Endodermal cell (in vitro differentiated cells): ENCODE results near the gene PLEKHM3. TPM values are rescaled to one million over a fixed set of nuclear protein-coding genes. Genes with fewer than 3 reads are reported as not detected.

Source experiments
- DNase-seq: peaks from one replicate; pipeline ENCODE4 v3.0.0-alpha.2; 2017
- H3K27ac ChIP-seq: 2 replicates; pipeline ENCODE4 v1.5.1; 2013; ENCODE audit warnings: mild to moderate bottlenecking, low read depth, low read length, moderate library complexity
- H3K27me3 ChIP-seq: 2 replicates; pipeline ENCODE4 v1.6.1; 2013; ENCODE audit warnings: mild to moderate bottlenecking, low read length, moderate library complexity; ENCODE audit not compliant: insufficient read depth, control insufficient read depth, poor library complexity, severe bottlenecking
- H3K36me3 ChIP-seq: 2 replicates; pipeline ENCODE4 v1.7.0; 2013; ENCODE audit warnings: mild to moderate bottlenecking, low read length, moderate library complexity; ENCODE audit not compliant: control insufficient read depth, insufficient read depth
- H3K4me1 ChIP-seq: one replicate; pipeline ENCODE4 v1.7.0; 2013; ENCODE audit warnings: low read length; ENCODE audit not compliant: control insufficient read depth, insufficient read depth
- H3K4me3 ChIP-seq: 2 replicates; pipeline ENCODE4 v1.5.1; 2013; ENCODE audit warnings: mild to moderate bottlenecking, low read length, moderate library complexity
- H3K9ac ChIP-seq: 2 replicates; pipeline ENCODE4 v1.6.1; 2013; ENCODE audit warnings: mild to moderate bottlenecking, low read length, moderate library complexity; ENCODE audit not compliant: poor library complexity, severe bottlenecking; ENCODE audit errors: extremely low read depth
- H3K9me3 ChIP-seq: 2 replicates; pipeline ENCODE4 v1.6.1; 2013; ENCODE audit warnings: mild to moderate bottlenecking, low read length, moderate library complexity; ENCODE audit not compliant: control insufficient read depth
- H3K27ac Mint-ChIP-seq: 2 replicates; pipeline ENCODE4 v1.8.0; 2020; ENCODE audit warnings: mixed read lengths
- H3K27me3 Mint-ChIP-seq: 2 replicates; pipeline ENCODE4 v1.8.0; 2021; ENCODE audit warnings: mild to moderate bottlenecking, mixed read lengths; ENCODE audit not compliant: insufficient read depth
- H3K36me3 Mint-ChIP-seq: 2 replicates; pipeline ENCODE4 v1.8.0; 2020; ENCODE audit warnings: low read depth, mixed read lengths
- H3K4me1 Mint-ChIP-seq: 2 replicates; pipeline ENCODE4 v1.8.0; 2020; ENCODE audit warnings: mixed read lengths
- H3K4me3 Mint-ChIP-seq: 2 replicates; pipeline ENCODE4 v1.8.0; 2020; ENCODE audit warnings: mild to moderate bottlenecking, moderate library complexity, mixed read lengths
- H3K9me3 Mint-ChIP-seq: 2 replicates; pipeline ENCODE4 v1.8.0; 2020; ENCODE audit warnings: mild to moderate bottlenecking, mixed read lengths
- CTCF ChIP-seq: fragments of 200-600 bp; sonication (generic); conservative IDR thresholded peaks from 2 replicates; pipeline ENCODE4 v1.5.0; 2021; ENCODE audit warnings: antibody characterized with exemption, mild to moderate bottlenecking
- whole genome bisulfite sequencing, 2 experiments: methylation state at CpG; one replicate each; pipeline versions ENCODE4 v1.1.5 to v1.1.7; 2013; ENCODE audit warnings: missing lambda C conversion rate in 2 of 2, mixed read lengths in 1 of 2; ENCODE audit not compliant: insufficient coverage in 1 of 2, insufficient read length in 1 of 2; 5-methylcytosine and 5-hydroxymethylcytosine counted together
- total RNA-seq, 2 donors: library from RNA; stranded (reverse); fragmentation: NEBNext Ultra II Directional in 1 of 2; extraction: Animal tissue kit (Norgen Biotek cat#: 25700) in 1 of 2; gene quantifications; 2 replicates in 1 of 2; 3 replicates in 1 of 2; pipeline ENCODE4 v1.2.1, GENCODE V29; 2021

PLEKHM3 gene
- total RNA-seq, 2 donors from 2014 or later = 13.3 to 17.9 TPM

GRCh38 chr2:208072250-208072892 lies 47.0 kb upstream of the PLEKHM3 start:
- peaks cover 4% of the 10 kb centered on the region for H3K4me1 Mint-ChIP-seq
- no peaks in the 10 kb centered on the region for H3K27me3 Mint-ChIP-seq
- DNase-seq = peak; percentile 93
- no peaks in the 10 kb centered on the region for H3K9me3 Mint-ChIP-seq
- no peak overlapping the region for H3K4me3 Mint-ChIP-seq
- no peak overlapping the region for H3K27ac Mint-ChIP-seq
- peak; percentile 95 for TF ChIP-seq CTCF
- H3K27ac ChIP-seq = no peak overlapping the region
- no peaks in the 10 kb centered on the region for H3K36me3 ChIP-seq
- no peaks in the 10 kb centered on the region for H3K36me3 Mint-ChIP-seq
- no peak overlapping the region for H3K9ac ChIP-seq
- no peaks in the 10 kb centered on the region for H3K9me3 ChIP-seq
- WGBS, 2 experiments = 0 to 29% methylated on average over 4 to 9 of the region's 9 CpGs
- H3K27me3 ChIP-seq = no peaks in the 10 kb centered on the region
- no peak overlapping the region for H3K4me3 ChIP-seq
- peaks cover 6% of the 10 kb centered on the region for H3K4me1 ChIP-seq

- DNase-seq = no peak
- H3K4me1 ChIP-seq = peaks cover 4% of the 10 kb centered on the region
- no peaks in the 10 kb centered on the region for H3K27me3 ChIP-seq
- no peaks in the 10 kb centered on the region for H3K36me3 ChIP-seq
- TF ChIP-seq CTCF = no peak
- Mint-ChIP-seq H3K36me3 (no peaks in the 10 kb centered on the region), H3K27me3 (no peaks in the 10 kb centered on the region), H3K4me3 (no peak overlapping the region), H3K9me3 (no peaks in the 10 kb centered on the region), H3K4me1 (peaks cover 1% of the 10 kb centered on the region), H3K27ac (no peak overlapping the region)
- no peaks in the 10 kb centered on the region for H3K9me3 ChIP-seq
- H3K4me3 ChIP-seq = no peak overlapping the region
- 74 to 89% methylated on average over 2 to 3 of the region's 4 CpGs for WGBS, 2 experiments
- H3K9ac ChIP-seq = no peak overlapping the region
- no peak overlapping the region for H3K27ac ChIP-seq
These were observed 43.9 kb upstream of the PLEKHM3 start for GRCh38 chr2:208069186-208069585.

- Mint-ChIP-seq H3K9me3 (no peaks in the 10 kb centered on the region), H3K4me1 (no peaks in the 10 kb centered on the region), H3K36me3 (no peaks in the 10 kb centered on the region), H3K27ac (no peak overlapping the region), H3K27me3 (no peaks in the 10 kb centered on the region), H3K4me3 (no peak overlapping the region)
- Histone ChIP-seq H3K27ac (no peak overlapping the region), H3K9me3 (no peaks in the 10 kb centered on the region), H3K27me3 (no peaks in the 10 kb centered on the region), H3K36me3 (no peaks in the 10 kb centered on the region), H3K4me1 (no peaks in the 10 kb centered on the region), H3K9ac (no peak overlapping the region), H3K4me3 (no peak overlapping the region)
- no peak for TF ChIP-seq CTCF
- WGBS, 2 experiments = 93 to 97% methylated on average over 4 of the region's 4 CpGs
- no peak for DNase-seq
These were observed 40.7 kb upstream of the PLEKHM3 start for GRCh38 chr2:208066016-208066415.
